ENCODE results near the gene GLIS1.

Gene GLIS1

GRCh38 chr1:53614231-53615021, 124.5 kb downstream of the GLIS1 start:
- no peak for DNase-seq

DNA sequence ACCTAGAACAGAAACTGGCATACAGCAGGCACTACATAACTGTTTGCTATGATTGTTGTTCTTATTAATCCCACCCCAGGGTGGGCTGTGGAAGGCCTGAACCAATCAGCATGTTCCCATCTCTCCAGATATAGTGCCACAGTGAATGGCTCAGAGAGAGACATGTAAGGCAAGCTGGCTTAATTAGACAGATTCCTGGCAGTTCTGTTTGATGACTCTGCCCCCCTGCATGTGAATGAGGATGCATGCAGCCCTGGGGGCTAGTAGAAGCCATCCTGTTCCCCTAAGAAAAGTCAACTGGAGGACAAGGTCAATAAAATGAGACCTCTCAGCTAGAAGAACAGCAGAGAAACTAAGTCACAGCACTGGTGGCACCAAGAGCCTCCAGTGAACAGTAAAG, 130.3 kb downstream of the GLIS1 start:
- DNase-seq = no peak

DNA sequence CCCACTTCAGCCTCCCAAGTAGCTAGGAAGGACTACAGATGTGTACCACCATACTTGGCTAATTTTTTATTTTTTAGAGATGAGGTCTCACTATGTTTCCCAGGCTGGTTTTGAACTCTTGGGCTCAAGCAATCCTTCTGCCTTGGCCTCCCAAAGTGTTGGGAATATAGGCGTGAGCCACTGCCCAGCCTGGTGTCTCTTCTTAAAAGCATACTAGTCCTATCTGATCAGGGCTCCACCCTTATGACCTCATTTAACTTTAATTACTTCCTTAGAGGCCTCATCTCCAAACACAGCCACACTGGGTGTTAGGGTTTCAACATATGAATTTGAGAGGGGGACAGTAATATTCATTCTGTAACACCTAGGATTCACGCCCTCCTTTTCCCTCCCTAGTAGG, 130.9 kb downstream of the GLIS1 start:
- DNase-seq = no peak

GRCh38 chr1:53606651-53607051, 132.3 kb downstream of the GLIS1 start:
- DNase-seq = no peak

- no peak for DNase-seq
Observed at GRCh38 chr1:53606197-53606596, 132.8 kb downstream of the GLIS1 start.

- no peak for DNase-seq
Observed at GRCh38 chr1:53605181-53605580, 133.8 kb downstream of the GLIS1 start.

- DNase-seq = no peak
Observed at GRCh38 chr1:53604291-53604919, 134.6 kb downstream of the GLIS1 start.

DNA sequence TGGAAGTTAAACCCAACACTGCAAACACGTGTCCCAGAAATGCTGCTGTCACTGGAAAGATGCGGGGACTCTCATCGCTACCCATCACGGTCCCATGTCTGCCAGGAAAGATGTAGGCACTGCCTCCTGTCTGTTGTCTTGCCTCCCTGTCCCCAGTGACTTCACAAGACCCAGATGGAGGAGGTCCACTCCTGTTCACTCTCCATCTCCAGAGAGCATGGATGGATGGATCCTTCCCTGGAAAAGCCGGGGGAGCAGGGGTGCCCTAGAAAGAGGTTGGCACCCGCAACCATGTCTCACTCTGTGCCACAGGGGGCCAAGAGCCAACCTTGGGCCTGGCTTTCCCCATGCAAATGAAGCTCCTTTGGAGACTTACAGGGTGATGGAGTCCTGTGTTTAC, 135.5 kb downstream of the GLIS1 start:
- DNase-seq = no peak

DNA sequence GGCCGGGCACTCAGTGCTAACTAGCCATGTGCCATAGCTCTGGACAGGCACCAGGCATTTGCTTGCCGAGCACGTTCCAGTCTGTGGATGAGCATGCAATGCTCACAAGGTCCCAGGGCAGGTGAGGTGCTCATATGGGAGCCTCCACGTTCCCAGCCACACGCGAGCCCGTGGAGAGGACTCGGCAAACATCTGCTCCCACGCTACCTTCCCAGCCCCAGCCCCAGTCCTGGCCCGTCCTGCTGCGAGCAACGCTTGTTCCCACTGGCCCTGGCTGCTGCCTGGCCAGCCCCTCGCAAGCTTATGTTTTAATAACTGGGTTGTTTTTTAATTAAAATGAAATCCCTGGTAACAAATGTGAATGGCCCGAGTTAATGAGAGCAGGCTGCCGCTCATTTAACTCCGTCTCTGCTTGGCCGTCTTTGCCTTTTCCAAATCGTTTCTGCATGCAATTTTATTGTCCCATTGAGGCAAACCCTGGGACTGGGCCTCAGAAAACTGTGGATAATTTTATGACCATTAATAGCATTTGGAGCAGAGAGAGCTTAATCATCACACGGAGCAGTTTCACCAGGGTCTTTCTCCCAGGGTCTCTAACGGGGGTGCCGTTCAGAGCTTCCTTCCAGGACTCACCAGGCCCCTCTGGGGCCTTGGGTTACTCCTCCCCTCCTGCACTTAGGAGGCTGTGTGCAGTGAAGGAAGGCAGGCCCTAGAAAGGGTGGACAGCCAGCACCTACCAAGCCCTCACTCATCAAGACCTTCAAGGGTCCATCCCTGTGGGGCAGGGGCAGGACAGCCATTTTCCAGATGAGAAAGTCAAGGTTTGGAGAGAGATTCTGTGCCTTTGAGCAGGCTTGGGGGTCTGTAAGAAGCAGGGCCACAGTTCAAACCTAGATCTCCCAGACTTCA, 136.8 kb downstream of the GLIS1 start:
- no peak for DNase-seq

DNA sequence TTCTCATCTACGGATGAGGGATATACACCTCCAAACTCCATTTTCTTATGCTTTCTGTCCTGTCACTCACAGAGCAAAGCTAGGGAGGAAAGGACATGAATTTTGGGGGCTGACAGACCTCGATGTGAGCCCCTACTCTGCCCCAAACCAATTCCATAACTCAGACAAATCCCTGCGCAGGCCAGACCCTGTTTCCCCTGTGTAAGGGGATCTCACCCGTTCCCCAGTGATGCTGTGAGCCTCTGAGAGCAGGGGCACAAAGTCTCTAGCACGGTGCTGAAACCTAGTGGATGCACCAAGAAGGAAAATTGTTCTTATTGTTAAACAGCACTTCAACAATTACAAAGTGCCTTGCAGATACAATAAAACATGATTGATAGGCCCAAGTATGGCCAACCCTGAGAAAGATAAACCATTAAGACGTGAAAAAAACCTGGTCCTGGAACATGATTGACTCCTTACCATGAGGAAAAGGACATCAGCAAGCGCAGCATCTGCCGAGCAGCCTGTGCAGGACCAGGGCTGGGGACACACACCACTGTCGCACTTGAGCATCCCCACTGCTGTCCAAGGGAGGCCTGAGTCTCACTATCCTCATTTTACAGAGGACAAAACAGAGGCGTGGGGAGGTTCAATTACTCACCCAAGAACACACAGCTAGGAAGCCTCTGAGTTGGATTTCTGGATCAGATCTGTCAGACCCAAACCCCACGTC, 137.8 kb downstream of the GLIS1 start:
- no peak for DNase-seq

- no peak for DNase-seq
Observed at GRCh38 chr1:53600561-53600960, 138.4 kb downstream of the GLIS1 start.

DNA sequence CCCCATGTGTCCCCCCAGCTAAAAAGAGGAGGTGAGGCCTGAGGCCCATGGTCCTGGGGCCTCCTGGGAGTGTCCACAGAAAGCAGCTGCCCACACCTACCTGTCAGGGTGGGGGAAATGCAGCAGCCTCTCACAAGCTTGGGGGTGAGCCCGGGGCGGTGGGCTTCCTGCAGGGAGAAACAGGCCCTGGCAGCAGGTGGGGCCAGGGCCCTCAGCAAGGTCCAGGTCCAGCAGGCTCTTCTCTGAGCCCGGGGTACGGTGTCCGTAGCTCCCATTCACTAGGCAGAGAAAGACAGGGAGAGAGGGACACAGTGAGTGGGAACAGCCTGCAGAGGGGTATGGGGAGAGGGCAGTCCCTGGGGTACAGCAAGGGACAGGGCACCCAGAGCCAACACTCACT, 139.0 kb downstream of the GLIS1 start:
- DNase-seq = no peak

GRCh38 chr1:53599481-53599880, 139.5 kb downstream of the GLIS1 start:
- DNase-seq = no peak

DNA sequence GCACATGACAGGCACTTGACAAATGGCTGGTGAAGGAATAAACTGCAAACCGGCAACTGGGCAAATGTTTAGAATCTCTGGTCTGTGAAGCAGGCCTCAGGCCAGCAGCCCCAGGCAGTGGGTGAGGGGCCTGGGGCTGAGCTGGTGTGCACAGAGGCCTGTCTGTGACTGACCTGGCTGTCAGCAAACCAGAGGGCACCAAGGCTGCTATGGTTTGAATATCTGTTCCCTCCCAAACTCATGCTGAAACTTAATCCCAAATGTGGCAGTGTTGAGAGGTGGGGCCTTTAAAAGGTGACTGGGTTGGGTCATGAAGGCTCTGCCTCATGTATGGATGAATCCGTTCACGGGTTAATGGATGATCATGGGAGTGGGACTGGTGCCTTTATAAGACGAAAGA, 140.0 kb downstream of the GLIS1 start:
- no peak for DNase-seq

GRCh38 chr1:53595906-53596305, 143.1 kb downstream of the GLIS1 start:
- DNase-seq = no peak

DNA sequence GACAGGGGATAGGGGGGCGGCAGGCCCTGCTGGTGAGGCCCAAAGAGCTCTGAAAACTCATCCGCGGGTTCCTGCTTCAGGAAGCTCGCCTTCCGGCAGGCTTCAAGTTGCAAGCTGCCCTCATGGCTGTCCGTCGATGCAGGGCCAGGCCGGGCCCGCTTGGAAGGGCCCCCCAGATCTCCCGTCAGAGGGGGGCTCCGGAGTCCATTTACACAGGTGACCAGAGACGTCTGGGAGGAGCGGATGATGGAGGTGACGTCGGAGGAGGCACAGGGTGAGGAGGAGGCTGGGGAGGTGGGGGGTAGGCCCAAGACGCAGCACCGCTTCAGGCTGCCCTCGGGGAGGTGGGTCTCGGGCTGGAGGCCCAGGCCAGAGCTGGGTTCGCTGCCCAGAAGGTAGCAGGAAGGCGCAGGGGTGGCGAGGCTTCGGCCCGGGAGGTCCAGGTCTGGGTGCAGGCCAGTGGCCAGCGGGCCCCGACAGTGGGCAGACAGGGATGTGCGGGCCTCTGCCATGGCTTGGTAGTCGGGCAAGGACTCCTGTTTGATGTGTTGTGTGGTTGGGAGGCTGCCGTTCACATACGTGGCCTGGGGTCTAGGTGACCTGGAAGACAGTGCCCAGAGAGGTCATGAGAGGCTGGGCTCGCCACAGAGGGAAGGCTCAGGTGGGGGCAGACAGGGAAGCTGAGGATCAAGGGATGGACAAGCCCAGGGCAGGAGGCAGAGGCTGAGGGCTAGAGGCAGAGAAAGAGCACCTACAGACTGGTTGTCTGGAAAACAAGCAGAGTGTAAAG, 144.4 kb downstream of the GLIS1 start:
- DNase-seq = no peak

DNA sequence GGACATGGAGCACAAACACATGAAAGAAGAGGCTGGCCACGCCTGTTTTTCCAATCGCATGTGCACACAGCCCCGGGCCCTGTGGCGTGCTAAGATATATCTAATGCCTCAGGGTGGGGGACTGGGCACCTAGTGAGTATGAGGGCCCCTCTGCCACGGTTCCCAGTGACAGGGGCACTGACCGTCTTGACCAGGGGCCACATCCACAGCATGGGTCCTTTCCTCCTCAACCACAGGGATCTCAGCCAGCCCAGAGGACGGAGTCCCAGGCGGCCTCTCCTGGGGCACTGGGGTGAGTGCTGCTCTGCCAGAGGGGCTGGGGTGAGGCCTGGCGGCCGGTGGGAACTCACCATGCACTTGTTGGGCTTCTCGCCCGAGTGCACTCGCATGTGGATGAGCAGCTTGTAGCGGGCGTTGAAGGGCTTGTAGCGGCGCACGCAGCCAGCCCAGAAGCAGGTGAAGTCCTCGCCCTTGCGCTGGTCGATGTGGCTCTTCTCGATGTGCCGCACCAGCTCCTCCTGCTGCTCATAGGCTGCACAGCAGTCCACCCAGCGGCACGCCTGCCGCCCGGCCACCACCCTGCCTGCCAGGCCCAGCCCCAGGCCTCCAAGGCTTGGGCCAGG, 145.1 kb downstream of the GLIS1 start:
- peak in 2 of 3 donors; percentile 3 to 15 for DNase-seq

DNA sequence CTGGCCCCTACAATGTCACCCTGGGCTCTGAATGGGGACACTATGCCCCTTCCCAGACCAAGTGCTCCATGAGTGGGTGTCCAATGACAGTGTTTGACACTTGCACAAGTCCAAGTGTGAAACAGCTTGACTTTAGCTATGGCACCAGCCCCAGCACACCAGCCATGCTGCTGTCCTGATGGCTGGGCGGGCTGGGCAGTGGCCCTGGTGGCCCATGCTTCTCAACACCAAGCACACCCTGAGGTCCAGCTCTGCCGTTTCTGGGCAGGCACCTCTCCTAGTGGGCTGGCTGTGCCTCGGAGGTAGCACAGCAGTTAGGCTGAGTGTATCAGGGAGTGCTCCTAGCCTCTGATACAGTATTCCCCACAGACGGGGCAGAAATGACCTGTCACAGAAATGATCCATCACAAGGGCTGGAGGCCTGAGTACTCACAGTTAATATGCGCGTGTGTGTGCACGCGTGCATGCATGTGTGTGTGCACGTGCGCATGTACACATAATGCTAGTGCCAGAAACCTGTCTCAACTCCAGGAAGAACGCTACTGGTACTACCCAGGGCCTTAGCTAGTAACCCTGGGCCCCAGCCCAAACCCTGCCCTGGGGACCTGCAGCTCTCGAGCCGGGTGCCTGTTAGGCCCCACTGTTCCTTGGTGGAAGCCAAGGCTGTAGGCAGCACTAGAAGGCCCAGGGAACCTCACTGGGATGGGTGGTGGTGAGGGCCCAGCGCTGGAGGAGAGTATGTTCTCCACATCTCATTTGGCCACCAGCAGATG, 145.8 kb downstream of the GLIS1 start:
- no peak for DNase-seq

DNA sequence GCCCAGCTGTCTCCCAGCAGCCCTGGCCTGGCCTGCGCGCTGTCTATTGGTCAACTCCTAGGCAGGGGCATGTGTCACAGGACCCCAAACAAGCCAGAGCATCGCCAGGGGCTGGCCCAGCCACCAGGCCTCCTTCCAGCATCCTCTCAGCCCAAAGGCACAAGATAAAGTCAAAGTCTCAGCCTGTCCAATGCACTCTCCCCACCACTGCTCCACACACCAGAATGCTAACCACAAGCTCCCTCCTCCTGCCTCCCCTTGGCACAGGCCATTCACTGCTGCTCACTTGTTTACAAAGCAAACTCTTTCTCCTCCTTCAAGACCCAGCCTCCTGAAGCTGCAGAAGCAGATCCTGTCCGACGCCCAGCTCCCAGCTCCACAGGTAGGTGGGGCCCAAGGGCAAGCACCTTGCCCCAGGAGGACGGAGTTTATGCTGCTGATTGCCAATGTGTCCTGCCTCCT, 146.4 kb downstream of the GLIS1 start:
- DNase-seq = no peak

DNA sequence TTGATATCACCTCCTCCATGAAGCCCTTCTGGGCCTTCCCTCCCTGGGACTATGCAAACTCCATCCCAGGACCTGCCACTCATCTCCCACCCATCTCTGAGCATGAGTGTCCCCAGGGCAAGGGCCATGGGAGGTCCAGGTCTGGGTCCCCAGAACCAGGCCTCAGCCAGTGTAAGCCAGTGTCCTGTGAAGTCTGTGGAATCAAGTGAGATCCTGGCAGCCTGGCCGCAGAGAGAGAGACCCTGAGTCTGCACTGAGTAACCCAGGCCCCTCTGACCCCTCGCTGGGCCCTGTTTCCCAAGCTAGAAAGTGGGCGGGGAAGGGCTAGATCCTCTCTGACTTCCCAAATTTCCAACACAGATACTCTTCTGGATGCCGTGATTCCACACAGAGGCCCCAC, 147.0 kb downstream of the GLIS1 start:
- DNase-seq = no peak

All from suppressor macrophage treated with lipopolysaccharide for 1 hour (primary cell).